Vagina (tissue), 2 donors: ENCODE results near the gene IGF1. TPM values are rescaled to one million over a fixed set of nuclear protein-coding genes. Genes with fewer than 3 reads are reported as not detected.
"Not testable (repeated sequence)": the region's sequence is repeated elsewhere in the genome, so short reads cannot be mapped to it uniquely, and the experiment has no call there.

Source experiments
- DNase-seq, 2 donors: peaks; one replicate each; pipeline ENCODE4 v3.0.0-alpha.2; 2017; ENCODE audit errors: extremely low spot score in 2 of 2
- H3K27ac ChIP-seq: fragments of 200-600 bp; sonication (generic); one replicate; pipeline ENCODE4 v1.5.1; 2019
- H3K27me3 ChIP-seq: fragments of 200-600 bp; sonication (generic); one replicate; pipeline ENCODE4 v1.5.1; 2019
- H3K36me3 ChIP-seq, 2 donors: fragments of 200-600 bp; sonication (generic); one replicate each; pipeline ENCODE4 v1.5.1; 2017 to 2019
- H3K4me1 ChIP-seq: fragments of 200-600 bp; sonication (generic); one replicate; pipeline ENCODE4 v1.5.1; 2019
- H3K4me3 ChIP-seq, 2 donors: fragments of 200-600 bp; sonication (generic); 1 replicate in 1 of 2; 2 replicates in 1 of 2; pipeline ENCODE4 v1.5.1; 2016 to 2019
- H3K9me3 ChIP-seq: fragments of 200-600 bp; sonication (generic); one replicate; pipeline ENCODE4 v1.5.1; 2019
- POLR2A ChIP-seq, 2 donors: fragments of 450-650 bp; IDR thresholded peaks; one replicate each; pipeline ENCODE4 v1.6.1; 2017; ENCODE audit warnings: antibody characterized with exemption in 2 of 2, mild to moderate bottlenecking in 2 of 2, moderate library complexity in 2 of 2
- POLR2AphosphoS5 ChIP-seq, 2 donors: sonication (generic); formaldehyde crosslinking; IDR thresholded peaks; one replicate each; pipeline ENCODE4 v1.9.0; 2017; ENCODE audit warnings: antibody characterized with exemption in 2 of 2, mild to moderate bottlenecking in 2 of 2, low read depth in 1 of 2; ENCODE audit not compliant: insufficient read depth in 1 of 2
- intact Hi-C: fragments of 100-400 bp; cut with DNase I; formaldehyde crosslinking; loops from one replicate; pipeline ENCODE4 v1.15.1; 2023
- total RNA-seq: library from RNA; depleted of rRNA; stranded (reverse); fragments of >200 nt; gene quantifications from one replicate; pipeline ENCODE4 v1.2.3, GENCODE V29; 2016
- TF ChIP-seq, protein P1 (sequence below), 3 experiments: fragments of 450-650 bp in 2 of 3; fragments of 200-600 bp in 1 of 3; sonication (generic) in 1 of 3; IDR thresholded peaks; one replicate each; pipeline ENCODE4 v1.5.1; 2017 to 2019; ENCODE audit warnings: antibody characterized with exemption in 3 of 3, mild to moderate bottlenecking in 2 of 3, moderate library complexity in 2 of 3

IGF1 gene
- total RNA-seq, 1 donor from 2014 or later, result 68.0 TPM

DNA sequence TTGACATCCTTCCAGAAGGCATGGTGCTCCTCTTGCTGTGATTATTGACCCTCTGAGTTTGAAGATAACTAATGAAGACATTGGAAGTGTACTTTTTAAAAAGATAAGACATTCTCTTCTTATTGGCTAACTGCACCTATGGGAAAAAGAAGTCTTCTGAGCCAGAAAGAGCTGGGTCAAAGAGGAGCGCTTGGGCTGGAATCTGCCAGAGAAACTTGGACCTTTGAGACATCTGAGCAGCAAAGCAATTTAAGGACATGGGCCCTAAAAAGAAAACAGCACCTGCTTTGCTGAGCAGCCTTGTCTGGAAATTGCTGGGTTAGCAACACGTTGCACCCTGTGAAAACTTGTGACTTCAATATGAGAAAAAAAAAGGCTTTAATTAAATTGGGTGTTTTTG, 27.8 kb downstream of the IGF1 start:
- Histone ChIP-seq H3K9me3 (no peaks in the 10 kb centered on the region), H3K36me3 (no peaks in the 10 kb centered on the region), H3K4me1 (peaks cover 19% of the 10 kb centered on the region), H3K27ac (no peak overlapping the region), H3K4me3 (no peak overlapping the region), H3K27me3 (no peaks in the 10 kb centered on the region)
- TF ChIP-seq, protein P1, sequence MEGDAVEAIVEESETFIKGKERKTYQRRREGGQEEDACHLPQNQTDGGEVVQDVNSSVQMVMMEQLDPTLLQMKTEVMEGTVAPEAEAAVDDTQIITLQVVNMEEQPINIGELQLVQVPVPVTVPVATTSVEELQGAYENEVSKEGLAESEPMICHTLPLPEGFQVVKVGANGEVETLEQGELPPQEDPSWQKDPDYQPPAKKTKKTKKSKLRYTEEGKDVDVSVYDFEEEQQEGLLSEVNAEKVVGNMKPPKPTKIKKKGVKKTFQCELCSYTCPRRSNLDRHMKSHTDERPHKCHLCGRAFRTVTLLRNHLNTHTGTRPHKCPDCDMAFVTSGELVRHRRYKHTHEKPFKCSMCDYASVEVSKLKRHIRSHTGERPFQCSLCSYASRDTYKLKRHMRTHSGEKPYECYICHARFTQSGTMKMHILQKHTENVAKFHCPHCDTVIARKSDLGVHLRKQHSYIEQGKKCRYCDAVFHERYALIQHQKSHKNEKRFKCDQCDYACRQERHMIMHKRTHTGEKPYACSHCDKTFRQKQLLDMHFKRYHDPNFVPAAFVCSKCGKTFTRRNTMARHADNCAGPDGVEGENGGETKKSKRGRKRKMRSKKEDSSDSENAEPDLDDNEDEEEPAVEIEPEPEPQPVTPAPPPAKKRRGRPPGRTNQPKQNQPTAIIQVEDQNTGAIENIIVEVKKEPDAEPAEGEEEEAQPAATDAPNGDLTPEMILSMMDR (IDR thresholded peaks at IDR 0.05), result no peak
- TF ChIP-seq POLR2AphosphoS5 (IDR thresholded peaks at IDR 0.05; ENCODE audit: insufficient read depth in 1 of 2, low read depth in 1 of 2) (no peak), POLR2A (IDR thresholded peaks at IDR 0.05) (no peak)
- intact Hi-C loops, result no loop called here
- no peak for DNase-seq

DNA sequence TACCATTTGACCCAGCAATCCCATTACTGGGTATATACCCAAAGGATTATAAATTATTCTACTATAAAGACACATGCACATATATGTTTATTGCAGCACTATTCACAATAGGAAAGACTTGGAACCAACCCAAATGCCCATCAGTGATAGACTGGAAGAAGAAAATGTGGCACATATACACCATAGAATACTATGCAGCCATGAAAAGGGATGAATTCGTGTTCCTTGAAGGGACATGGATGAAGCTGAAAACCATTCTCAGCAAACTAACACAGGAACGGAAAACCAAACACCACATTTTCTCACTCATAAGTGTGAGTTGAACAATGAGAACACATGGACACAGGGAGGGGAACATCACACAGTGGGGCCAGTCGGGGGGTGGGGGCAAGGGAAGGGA, 31.3 kb downstream of the IGF1 start:
- DNase-seq, H3K4me1 ChIP-seq, H3K27ac ChIP-seq, H3K27me3 ChIP-seq, H3K36me3 ChIP-seq, H3K4me3 ChIP-seq, H3K9me3 ChIP-seq, intact Hi-C loops: not testable (repeated sequence)

DNA sequence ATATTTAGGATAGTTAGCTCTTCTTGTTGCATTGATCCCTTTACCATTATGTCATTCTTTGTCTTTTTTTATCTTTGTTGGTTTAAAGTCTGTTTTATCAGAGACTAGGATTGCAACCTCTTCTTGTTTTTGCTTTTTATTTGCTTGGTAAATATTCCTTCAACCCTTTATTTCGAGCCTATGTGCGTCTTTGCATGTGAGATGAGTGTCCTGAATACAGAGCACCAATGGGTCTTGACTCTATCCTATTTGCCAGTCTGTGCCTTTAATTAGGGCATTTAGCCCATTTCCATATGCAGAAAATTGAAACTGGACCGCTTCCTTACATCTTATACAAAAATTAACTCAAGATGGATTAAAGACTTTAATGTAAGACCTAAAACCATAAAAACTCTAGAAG, 32.9 kb downstream of the IGF1 start:
- intact Hi-C loops, H3K4me3 ChIP-seq, H3K27ac ChIP-seq, H3K36me3 ChIP-seq, H3K27me3 ChIP-seq, H3K4me1 ChIP-seq, H3K9me3 ChIP-seq, DNase-seq: not testable (repeated sequence)

DNA sequence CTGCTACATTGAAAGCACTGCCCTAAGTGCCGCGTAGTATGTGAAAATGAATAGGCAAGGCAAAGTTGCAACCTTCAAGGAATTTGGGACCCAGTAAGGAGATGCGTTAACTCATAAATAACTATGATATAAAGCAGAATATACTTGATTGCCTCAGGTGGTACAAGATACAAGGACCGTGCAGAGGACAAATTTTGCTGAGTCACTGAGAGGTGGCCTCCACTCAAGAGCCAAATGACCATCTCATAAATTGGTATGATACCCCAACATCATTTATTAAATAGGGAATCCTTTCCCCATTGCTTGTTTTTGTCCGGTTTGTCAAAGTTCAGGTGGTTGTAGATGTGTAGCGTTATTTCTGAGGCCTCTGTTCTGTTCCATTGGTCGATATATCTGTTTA, 35.7 kb downstream of the IGF1 start:
- TF ChIP-seq POLR2AphosphoS5 (IDR thresholded peaks at IDR 0.05; ENCODE audit: insufficient read depth in 1 of 2, low read depth in 1 of 2), result no peak
- TF ChIP-seq, protein P1 (IDR thresholded peaks at IDR 0.05), result no peak
- no peak for TF ChIP-seq POLR2A (IDR thresholded peaks at IDR 0.05)
- no peaks in the 10 kb centered on the region for H3K9me3 ChIP-seq
- DNase-seq, result no peak

DNA sequence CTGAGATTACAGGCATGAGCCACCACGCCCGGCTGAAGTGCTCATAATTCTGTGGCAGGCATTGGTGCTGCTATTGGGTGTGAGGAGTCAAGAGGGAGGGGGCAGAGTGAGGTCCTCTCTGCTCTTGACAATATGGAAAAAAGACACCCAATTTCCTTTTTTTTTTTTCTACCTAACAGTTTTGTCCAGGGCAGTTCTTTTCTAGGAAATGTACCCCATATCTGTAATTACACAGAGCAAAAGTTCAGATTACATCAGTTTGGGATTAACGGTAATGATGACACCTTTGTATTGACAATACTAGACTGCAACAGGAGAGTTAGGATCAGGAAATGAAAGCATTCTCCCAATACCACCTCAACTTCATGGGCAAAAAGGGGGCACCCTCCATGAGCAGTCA, 36.3 kb downstream of the IGF1 start:
- no peak overlapping the region for H3K4me3 ChIP-seq
- no peaks in the 10 kb centered on the region for H3K27me3 ChIP-seq
- DNase-seq, result no peak
- no peaks in the 10 kb centered on the region for H3K9me3 ChIP-seq
- intact Hi-C loops, result no loop called here
- TF ChIP-seq, protein P1 (IDR thresholded peaks at IDR 0.05), result no peak
- no peak overlapping the region for H3K27ac ChIP-seq
- no peaks in the 10 kb centered on the region for H3K36me3 ChIP-seq
- peaks cover 13% of the 10 kb centered on the region for H3K4me1 ChIP-seq

More for the DNA sequence above, 35.7 kb downstream of the IGF1 start:
- Histone ChIP-seq H3K27ac (no peak overlapping the region), H3K36me3 (no peaks in the 10 kb centered on the region), H3K4me1 (peaks cover 7% of the 10 kb centered on the region), H3K4me3 (no peak overlapping the region), H3K27me3 (no peaks in the 10 kb centered on the region)
- intact Hi-C loops, result no loop called here

DNA sequence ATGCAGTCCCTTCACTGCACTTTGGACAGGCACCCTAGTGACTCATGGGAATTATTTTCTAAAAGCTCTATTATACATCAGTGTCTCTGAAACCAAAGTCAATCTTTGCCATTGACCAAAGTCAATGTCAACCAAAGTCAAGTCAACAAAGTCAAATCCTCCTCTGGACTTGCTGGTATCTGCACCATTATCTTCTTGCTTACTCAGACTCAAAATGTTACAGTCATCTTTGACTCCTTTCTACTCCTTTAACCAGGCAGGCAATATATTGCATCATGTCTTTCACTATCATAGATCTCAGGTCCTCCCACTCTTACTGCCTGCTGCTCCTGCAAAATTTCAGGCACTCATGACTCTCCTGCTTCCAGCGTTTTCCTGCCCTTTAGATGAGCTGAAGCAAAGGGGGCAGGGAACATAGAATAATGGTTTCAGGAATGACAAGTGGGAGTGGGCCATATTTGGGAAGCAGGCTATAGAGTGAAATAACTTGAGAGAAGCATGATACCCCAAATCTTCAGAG, 39.2 kb downstream of the IGF1 start:
- TF ChIP-seq, protein P1 (IDR thresholded peaks at IDR 0.05), result no peak
- TF ChIP-seq POLR2AphosphoS5 (IDR thresholded peaks at IDR 0.05; ENCODE audit: insufficient read depth in 1 of 2, low read depth in 1 of 2), result no peak
- no peak for TF ChIP-seq POLR2A (IDR thresholded peaks at IDR 0.05)
- Histone ChIP-seq H3K27me3 (no peaks in the 10 kb centered on the region), H3K9me3 (no peaks in the 10 kb centered on the region), H3K27ac (no peak overlapping the region), H3K4me3 (no peak overlapping the region), H3K4me1 (peaks cover 25% of the 10 kb centered on the region), H3K36me3 (no peaks in the 10 kb centered on the region)
- intact Hi-C loops, result no loop called here
- no peak for DNase-seq
